GM18909 (cell line): Measurements from ENCODE around the gene CHCHD3.
"Not testable (repeated sequence)": the region's sequence is repeated elsewhere in the genome, so short reads cannot be mapped to it uniquely, and the experiment has no call there.

Source experiments
- ATAC-seq: cut with Tn5 transposase; IDR thresholded peaks from one replicate; pipeline ENCODE4 v1.9.1; 2021; ENCODE audit warnings: mild to moderate bottlenecking; ENCODE audit not compliant: unreplicated experiment, poor library complexity

Gene CHCHD3

GRCh38 chr7:133050200-133050995 lies 31.5 kb downstream of the CHCHD3 start:
- no peak for ATAC-seq

GRCh38 chr7:133048589-133048988 lies 33.3 kb downstream of the CHCHD3 start:
- no peak for ATAC-seq

- ATAC-seq = no peak
Measured at GRCh38 chr7:133047321-133047720, 34.6 kb downstream of the CHCHD3 start.

- no peak for ATAC-seq
Measured at GRCh38 chr7:133044722-133045473, 37.0 kb downstream of the CHCHD3 start.

GRCh38 chr7:133040674-133041073 lies 41.2 kb downstream of the CHCHD3 start:
- no peak for ATAC-seq

- ATAC-seq = no peak
Measured at GRCh38 chr7:133040178-133040577, 41.7 kb downstream of the CHCHD3 start.

GRCh38 chr7:133039614-133040013 lies 42.3 kb downstream of the CHCHD3 start:
- no peak for ATAC-seq

- no peak for ATAC-seq
Measured at GRCh38 chr7:133036289-133036688, 45.6 kb downstream of the CHCHD3 start.

GRCh38 chr7:133035240-133035639 lies 46.6 kb downstream of the CHCHD3 start:
- ATAC-seq = not testable (repeated sequence)

- ATAC-seq = no peak
Measured at GRCh38 chr7:133030346-133030745, 51.5 kb downstream of the CHCHD3 start.

- ATAC-seq = no peak
Measured at GRCh38 chr7:133029463-133029862, 52.4 kb downstream of the CHCHD3 start.

GRCh38 chr7:133027397-133027796 lies 54.5 kb downstream of the CHCHD3 start:
- ATAC-seq = no peak

- ATAC-seq = no peak
Measured at GRCh38 chr7:133026210-133026859, 55.6 kb downstream of the CHCHD3 start.

- no peak for ATAC-seq
Measured at GRCh38 chr7:133025056-133025455, 56.8 kb downstream of the CHCHD3 start.

- ATAC-seq = no peak
Measured at GRCh38 chr7:133024596-133024995, 57.3 kb downstream of the CHCHD3 start.

- no peak for ATAC-seq
Measured at GRCh38 chr7:133023370-133024071, 58.4 kb downstream of the CHCHD3 start.

- no peak for ATAC-seq
Measured at GRCh38 chr7:133022661-133023060, 59.2 kb downstream of the CHCHD3 start.

GRCh38 chr7:133021196-133021595 lies 60.7 kb downstream of the CHCHD3 start:
- no peak for ATAC-seq

GRCh38 chr7:133020496-133020895 lies 61.4 kb downstream of the CHCHD3 start:
- no peak for ATAC-seq

- no peak for ATAC-seq
Measured at GRCh38 chr7:133019590-133019989, 62.3 kb downstream of the CHCHD3 start.

- no peak for ATAC-seq
Measured at GRCh38 chr7:133016604-133017003, 65.3 kb downstream of the CHCHD3 start.
